A549 (cell line): ENCODE measurements around the gene LIMK2. TPM values are rescaled to one million over a fixed set of nuclear protein-coding genes. Genes with fewer than 3 reads are reported as not detected.

Experiments used
- ATAC-seq, 2 experiments: fragments of 200-7000 bp in 1 of 2; fragments of >200 bp in 1 of 2; cut with Nextera tagmentation in 1 of 2; cut with Tn5 transposase in 1 of 2; 3 replicates each; pipeline versions ENCODE4 v1.8.0 to v1.9.1; 2018 to 2020; ENCODE audit warnings: mild to moderate bottlenecking in 1 of 2, moderate library complexity in 1 of 2
- CTCF ChIA-PET: fragments of 300-600 bp; sonication (Branson Sonifier 250); formaldehyde crosslinking; extraction: SDS; loops from one replicate; lab custom pipeline; 2021; ENCODE audit warnings: antibody characterized with exemption, inconsistent platforms; lab: Yijun Ruan, JAX
- POLR2A ChIA-PET: fragments of 350-600 bp; formaldehyde crosslinking; extraction: SDS; loops from one replicate; lab custom pipeline; 2021; ENCODE audit warnings: antibody characterized with exemption, inconsistent platforms; lab: Yijun Ruan, JAX
- DNase-seq, 2 experiments: peaks; one replicate each; pipeline versions ENCODE4 v3.0.0 to v3.0.0-alpha.2; 2011 to 2016; ENCODE audit warnings: low read depth in 1 of 2, low spot score in 1 of 2
- FAIRE-seq: peaks from 2 replicates; lab custom pipeline; 2011; peaks lifted over from hg19 to GRCh38; lab: Jason Lieb, UNC
- H3K27ac ChIP-seq, 2 experiments: fragments of >200 bp; sonication (Bioruptor Twin); formaldehyde crosslinking; 3 replicates each; pipeline ENCODE4 v1.5.1; 2016 to 2017
- H3K4me1 ChIP-seq: fragments of >200 bp; sonication (Bioruptor Twin); formaldehyde crosslinking; 3 replicates; pipeline ENCODE4 v1.6.1; 2016
- H3K4me2 ChIP-seq: fragments of >200 bp; sonication (Bioruptor Twin); formaldehyde crosslinking; 3 replicates; pipeline ENCODE4 v1.6.1; 2016
- H3K4me3 ChIP-seq: fragments of >200 bp; sonication (Bioruptor Twin); formaldehyde crosslinking; 3 replicates; pipeline ENCODE4 v1.5.1; 2016
- H3K9me3 ChIP-seq: fragments of >200 bp; sonication (Bioruptor Twin); formaldehyde crosslinking; 3 replicates; pipeline ENCODE4 v1.6.1; 2016
- ATOH8 ChIP-seq: fragments of 250-450 bp; sonication (Bioruptor Pico); IDR thresholded peaks from 2 replicates; pipeline ENCODE4 v1.5.0; 2020; ENCODE audit warnings: low read depth, mild to moderate bottlenecking, moderate library complexity
- BCL3 ChIP-seq: fragments of >200 bp; sonication (Bioruptor Twin); formaldehyde crosslinking; IDR thresholded peaks from 3 replicates; pipeline ENCODE4 v1.6.1; 2016
- CBX8 ChIP-seq: fragments of 200-600 bp; sonication (generic); IDR thresholded peaks from 2 replicates; pipeline ENCODE4 v1.6.1; 2016
- CHD4 ChIP-seq: fragments of 200-600 bp; sonication (generic); IDR thresholded peaks from 2 replicates; pipeline ENCODE4 v1.6.1; 2016; ENCODE audit warnings: antibody characterized with exemption, mild to moderate bottlenecking, borderline replicate concordance
- EHMT2 ChIP-seq: fragments of 200-600 bp; sonication (generic); IDR thresholded peaks from 2 replicates; pipeline ENCODE4 v1.6.1; 2016; ENCODE audit warnings: antibody characterized with exemption, low read depth, mild to moderate bottlenecking, moderate library complexity
- EP300 ChIP-seq, 2 experiments: fragments of >200 bp; sonication (Bioruptor Twin); formaldehyde crosslinking; IDR thresholded peaks; 2 replicates in 1 of 2; 3 replicates in 1 of 2; pipeline ENCODE4 v1.6.1; 2016 to 2017
- ESRRA ChIP-seq: fragments of 150-350 bp; IDR thresholded peaks from 2 replicates; pipeline ENCODE4 v1.6.1; 2014; ENCODE audit warnings: mild to moderate bottlenecking, low read length, borderline replicate concordance
- FOXS1 ChIP-seq: fragments of 250-450 bp; sonication (Bioruptor Pico); IDR thresholded peaks from 2 replicates; pipeline ENCODE4 v1.5.0; 2020; ENCODE audit warnings: mild to moderate bottlenecking, moderate library complexity
- JUNB ChIP-seq: fragments of >200 bp; sonication (Bioruptor Twin); formaldehyde crosslinking; IDR thresholded peaks from 2 replicates; pipeline ENCODE4 v1.6.1; 2016
- MAFK ChIP-seq: fragments of 450-650 bp; IDR thresholded peaks from 2 replicates; pipeline ENCODE4 v1.6.1; 2014; ENCODE audit not compliant: partially characterized antibody
- MAZ ChIP-seq: fragments of 150-350 bp; IDR thresholded peaks from 2 replicates; pipeline ENCODE4 v1.6.1; 2014; ENCODE audit warnings: antibody characterized with exemption, low read depth, low read length, borderline replicate concordance
- NFE2L2 ChIP-seq: fragments of 150-350 bp; conservative IDR thresholded peaks from 2 replicates; pipeline ENCODE4 v1.6.1; 2014; ENCODE audit warnings: low read length
- NR3C1 ChIP-seq: fragments of >200 bp; sonication (Bioruptor Twin); formaldehyde crosslinking; IDR thresholded peaks from 3 replicates; pipeline ENCODE4 v1.6.1; 2017
- PBX3 ChIP-seq: IDR thresholded peaks from 2 replicates; pipeline ENCODE4 v1.6.1; 2012
- PHF8 ChIP-seq: fragments of 200-600 bp; sonication (generic); IDR thresholded peaks from 2 replicates; pipeline ENCODE4 v1.6.1; 2016; ENCODE audit warnings: low read depth, mild to moderate bottlenecking, antibody characterized with exemption, moderate library complexity, borderline replicate concordance
- RAD21 ChIP-seq, 2 experiments: fragments of >200 bp in 1 of 2; sonication (Bioruptor Twin) in 1 of 2; formaldehyde crosslinking in 1 of 2; IDR thresholded peaks in 1 of 2; conservative IDR thresholded peaks in 1 of 2; 2 replicates in 1 of 2; 3 replicates in 1 of 2; pipeline ENCODE4 v1.6.1; 2012 to 2018; ENCODE audit warnings: inconsistent platforms in 1 of 2
- RARB ChIP-seq: fragments of 250-450 bp; sonication (Bioruptor Pico); IDR thresholded peaks from 2 replicates; pipeline ENCODE4 v1.8.0; 2021; ENCODE audit warnings: mild to moderate bottlenecking, moderate library complexity
- RCOR1 ChIP-seq: fragments of 150-350 bp; IDR thresholded peaks from 2 replicates; pipeline ENCODE4 v1.6.1; 2014; ENCODE audit warnings: antibody characterized with exemption, low read length, low read depth
- SREBF2 ChIP-seq: fragments of 450-650 bp; IDR thresholded peaks from 2 replicates; pipeline ENCODE4 v1.6.1; 2014; ENCODE audit warnings: mild to moderate bottlenecking, moderate library complexity
- ZNF302 ChIP-seq: fragments of 250-450 bp; sonication (Bioruptor Pico); IDR thresholded peaks from 2 replicates; pipeline ENCODE4 v1.9.0; 2021; ENCODE audit warnings: inconsistent platforms, mild to moderate bottlenecking, moderate library complexity
- ZSCAN20 ChIP-seq: fragments of 250-450 bp; sonication (Bioruptor Pico); IDR thresholded peaks from 2 replicates; pipeline ENCODE4 v1.8.0; 2022; ENCODE audit warnings: mild to moderate bottlenecking, moderate library complexity
- WGBS: methylation state at CpG from one replicate; pipeline ENCODE4 v1.1.6; 2017; ENCODE audit errors: missing lambda C conversion rate; 5-methylcytosine and 5-hydroxymethylcytosine counted together
- polyA plus RNA-seq, 4 experiments: library from polyadenylated mRNA; depleted of rRNA in 3 of 4; stranded (reverse); fragments of >200 nt; fragmentation: RNase III in 1 of 4; extraction: RNeasy Plus Mini Kit Qiagen cat#74134 plus additional on column Dnase treatment in 1 of 4; gene quantifications; 2 replicates in 3 of 4; 3 replicates in 1 of 4; pipeline ENCODE4 v1.2.3, GENCODE V29; 2011 to 2017
- TF ChIP-seq, protein P1 (sequence below): fragments of 250-450 bp; sonication (Bioruptor Pico); IDR thresholded peaks from 2 replicates; pipeline ENCODE4 v1.5.0; 2021; ENCODE audit warnings: mild to moderate bottlenecking, moderate library complexity, borderline replicate concordance
- TF ChIP-seq, protein P2 (sequence below): IDR thresholded peaks from 2 replicates; pipeline ENCODE4 v1.6.1; 2012; ENCODE audit warnings: low read depth, borderline replicate concordance

Gene LIMK2
- polyA plus RNA-seq, 2 of the 4 experiments (the other 2 are of a cell fraction): 3.1 to 6.9 TPM

DNA sequence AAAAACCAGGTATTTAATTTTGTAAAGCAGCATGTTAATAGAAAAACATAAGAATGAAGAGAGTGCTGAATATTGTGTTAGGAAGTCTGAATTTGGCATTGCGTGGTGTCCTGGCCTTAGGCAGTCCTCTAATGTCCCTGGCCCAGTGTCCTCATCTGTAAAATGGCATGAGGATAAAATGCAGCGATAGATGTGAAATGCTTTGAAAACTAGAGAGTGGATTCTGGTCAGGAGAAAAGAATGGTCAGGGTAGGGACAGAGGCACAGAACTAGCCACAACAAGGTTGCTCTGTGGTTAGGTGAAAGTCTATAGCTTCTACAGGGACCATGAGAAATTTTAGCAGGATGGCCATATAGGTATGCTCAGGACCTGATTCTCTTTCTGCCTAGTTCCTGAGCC, 33.2 kb upstream of the LIMK2 start:
- Histone ChIP-seq H3K9me3 (no peaks in the 10 kb centered on the region), H3K4me3 (no peak overlapping the region), H3K27ac (no peak overlapping the region; a peak in 1 of 6 replicates), H3K4me2 (peak overlapping the region; percentile 51; the same call in 2 of the 3 replicates), H3K4me1 (peaks cover 26% of the 10 kb centered on the region)
- DNase-seq: no peak
- 93% methylated on average over 2 of the region's 2 CpGs for WGBS
- no peak for TF ChIP-seq SREBF2
- no peak for TF ChIP-seq FOXS1 (CRISPR knock-in tag)
- TF ChIP-seq RCOR1: no peak
- no peak for TF ChIP-seq ATOH8 (CRISPR knock-in tag)
- no peak for TF ChIP-seq RARB
- TF ChIP-seq, protein P1, sequence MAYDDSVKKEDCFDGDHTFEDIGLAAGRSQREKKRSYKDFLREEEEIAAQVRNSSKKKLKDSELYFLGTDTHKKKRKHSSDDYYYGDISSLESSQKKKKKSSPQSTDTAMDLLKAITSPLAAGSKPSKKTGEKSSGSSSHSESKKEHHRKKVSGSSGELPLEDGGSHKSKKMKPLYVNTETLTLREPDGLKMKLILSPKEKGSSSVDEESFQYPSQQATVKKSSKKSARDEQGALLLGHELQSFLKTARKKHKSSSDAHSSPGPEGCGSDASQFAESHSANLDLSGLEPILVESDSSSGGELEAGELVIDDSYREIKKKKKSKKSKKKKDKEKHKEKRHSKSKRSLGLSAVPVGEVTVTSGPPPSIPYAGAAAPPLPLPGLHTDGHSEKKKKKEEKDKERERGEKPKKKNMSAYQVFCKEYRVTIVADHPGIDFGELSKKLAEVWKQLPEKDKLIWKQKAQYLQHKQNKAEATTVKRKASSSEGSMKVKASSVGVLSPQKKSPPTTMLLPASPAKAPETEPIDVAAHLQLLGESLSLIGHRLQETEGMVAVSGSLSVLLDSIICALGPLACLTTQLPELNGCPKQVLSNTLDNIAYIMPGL: no peak
- TF ChIP-seq NFE2L2: no peak
- no peak for TF ChIP-seq RAD21 (conservative IDR thresholded peaks at IDR 0.05 in 1 of 2, IDR thresholded peaks at IDR 0.05 in 1 of 2)
- TF ChIP-seq BCL3: no peak
- TF ChIP-seq MAZ: no peak
- no peak for TF ChIP-seq ZSCAN20 (CRISPR knock-in tag)
- TF ChIP-seq EP300 (IDR thresholded peaks at IDR 0.05): no peak
- TF ChIP-seq CBX8: no peak
- no peak for TF ChIP-seq EHMT2
- no peak for TF ChIP-seq MAFK
- TF ChIP-seq ZNF302 (CRISPR knock-in tag): no peak
- no peak for ATAC-seq
- CTCF ChIA-PET: interaction anchor here (4.3 kb wide), 1 partner anchor 33 kb away, joined by 15 read pairs; the partner anchor contains the start of gene LIMK2
- POLR2A ChIA-PET: no interaction called here
- FAIRE-seq: no peak

GRCh38 chr22:31179345-31179744, 32.8 kb upstream of the LIMK2 start:
- no peaks in the 10 kb centered on the region for H3K9me3 ChIP-seq
- DNase-seq (peak in 1 of 2 experiments; percentile 60), FAIRE-seq (no peak), ATAC-seq (peak; percentile 64 to 74; a peak in 5 of 6 replicates)
- TF ChIP-seq MAFK: peak; percentile 33
- TF ChIP-seq ESRRA: no peak
- ChIA-PET CTCF (interaction anchor here (1.4 to 4.3 kb wide), 2 partner anchors 14 to 33 kb away, joined by 4 to 15 read pairs; partner anchors contain the start of gene LIMK2), POLR2A (no interaction called here)
- peaks cover 24% of the 10 kb centered on the region for H3K4me1 ChIP-seq
- H3K4me3 ChIP-seq: no peak overlapping the region
- peak overlapping the region; percentile 55; a peak in 3 of 6 replicates for H3K27ac ChIP-seq
- H3K4me2 ChIP-seq: peak overlapping the region; percentile 51
- WGBS: 0% methylated on average over 1 of the region's 1 CpG

- DNase-seq: no peak
- Histone ChIP-seq H3K4me1 (peaks cover 10% of the 10 kb centered on the region), H3K4me3 (no peak overlapping the region), H3K4me2 (no peak overlapping the region), H3K27ac (no peak overlapping the region), H3K9me3 (no peaks in the 10 kb centered on the region)
- TF ChIP-seq RARB: no peak
- TF ChIP-seq JUNB: no peak
- no peak for TF ChIP-seq EHMT2
- TF ChIP-seq PBX3: no peak
- TF ChIP-seq CHD4: no peak
- no peak for TF ChIP-seq NR3C1
- TF ChIP-seq, protein P2, sequence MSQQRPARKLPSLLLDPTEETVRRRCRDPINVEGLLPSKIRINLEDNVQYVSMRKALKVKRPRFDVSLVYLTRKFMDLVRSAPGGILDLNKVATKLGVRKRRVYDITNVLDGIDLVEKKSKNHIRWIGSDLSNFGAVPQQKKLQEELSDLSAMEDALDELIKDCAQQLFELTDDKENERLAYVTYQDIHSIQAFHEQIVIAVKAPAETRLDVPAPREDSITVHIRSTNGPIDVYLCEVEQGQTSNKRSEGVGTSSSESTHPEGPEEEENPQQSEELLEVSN: no peak
- TF ChIP-seq PHF8: no peak
- WGBS: 90% methylated on average over 4 of the region's 30 CpGs
- CTCF ChIA-PET: no interaction called here
- no peak for ATAC-seq
- POLR2A ChIA-PET: no interaction called here
- no peak for FAIRE-seq
Observed at GRCh38 chr22:31184015-31184414, 28.1 kb upstream of the LIMK2 start.
